RPMI7951 (cell line): ENCODE data around the gene TNS1. TPM values are rescaled to one million over a fixed set of nuclear protein-coding genes. Genes with fewer than 3 reads are reported as not detected.

Source experiments
- DNase-seq: peaks from one replicate; pipeline ENCODE4 v3.0.0-alpha.2; 2012; ENCODE audit warnings: low read depth
- total RNA-seq: library from RNA; depleted of rRNA; stranded (reverse); fragments of >200 nt; shearing (Covaris generic); gene quantifications from 2 replicates; pipeline ENCODE4 v1.2.3, GENCODE V29; 2014

TNS1 gene
- total RNA-seq, 1 experiment from 2014 or later, result 2.5 TPM

- no peak for DNase-seq
These were observed 46.0 kb downstream of the TNS1 start for GRCh38 chr2:217956586-217957457.

GRCh38 chr2:217955881-217956493 lies 46.8 kb downstream of the TNS1 start:
- no peak for DNase-seq

GRCh38 chr2:217954971-217955740 lies 47.6 kb downstream of the TNS1 start:
- no peak for DNase-seq

- DNase-seq, result no peak
These were observed 48.3 kb downstream of the TNS1 start for GRCh38 chr2:217954469-217954868.

GRCh38 chr2:217954051-217954450 lies 48.7 kb downstream of the TNS1 start:
- DNase-seq, result no peak

GRCh38 chr2:217953531-217953932 lies 49.3 kb downstream of the TNS1 start:
- no peak for DNase-seq

- no peak for DNase-seq
These were observed 49.7 kb downstream of the TNS1 start for GRCh38 chr2:217953011-217953481.

- DNase-seq, result no peak
These were observed 50.4 kb downstream of the TNS1 start for GRCh38 chr2:217952409-217952808.

- DNase-seq, result no peak
These were observed 51.1 kb downstream of the TNS1 start for GRCh38 chr2:217951521-217952247.

- DNase-seq, result no peak
These were observed 51.7 kb downstream of the TNS1 start for GRCh38 chr2:217951091-217951490.

GRCh38 chr2:217950401-217950871 lies 52.4 kb downstream of the TNS1 start:
- no peak for DNase-seq

- DNase-seq, result no peak
These were observed 53.3 kb downstream of the TNS1 start for GRCh38 chr2:217949447-217949846.

- DNase-seq, result no peak
These were observed 53.9 kb downstream of the TNS1 start for GRCh38 chr2:217948897-217949296.

- no peak for DNase-seq
These were observed 54.4 kb downstream of the TNS1 start for GRCh38 chr2:217948351-217948791.

- DNase-seq, result no peak
These were observed 55.1 kb downstream of the TNS1 start for GRCh38 chr2:217947383-217948350.

- no peak for DNase-seq
These were observed 56.7 kb downstream of the TNS1 start for GRCh38 chr2:217946051-217946450.

- DNase-seq, result no peak
These were observed 57.3 kb downstream of the TNS1 start for GRCh38 chr2:217945530-217945929.

GRCh38 chr2:217944923-217945322 lies 57.9 kb downstream of the TNS1 start:
- no peak for DNase-seq

- DNase-seq, result no peak
These were observed 58.4 kb downstream of the TNS1 start for GRCh38 chr2:217944366-217944765.
